Measurements from ENCODE around the gene P2RY6. TPM values are rescaled to one million over a fixed set of nuclear protein-coding genes. Genes with fewer than 3 reads are reported as not detected.

The P2RY6 gene
- total and polyA plus RNA-seq, 2 experiments from 2014 or later: 2.6 to 8.9 TPM

DNA sequence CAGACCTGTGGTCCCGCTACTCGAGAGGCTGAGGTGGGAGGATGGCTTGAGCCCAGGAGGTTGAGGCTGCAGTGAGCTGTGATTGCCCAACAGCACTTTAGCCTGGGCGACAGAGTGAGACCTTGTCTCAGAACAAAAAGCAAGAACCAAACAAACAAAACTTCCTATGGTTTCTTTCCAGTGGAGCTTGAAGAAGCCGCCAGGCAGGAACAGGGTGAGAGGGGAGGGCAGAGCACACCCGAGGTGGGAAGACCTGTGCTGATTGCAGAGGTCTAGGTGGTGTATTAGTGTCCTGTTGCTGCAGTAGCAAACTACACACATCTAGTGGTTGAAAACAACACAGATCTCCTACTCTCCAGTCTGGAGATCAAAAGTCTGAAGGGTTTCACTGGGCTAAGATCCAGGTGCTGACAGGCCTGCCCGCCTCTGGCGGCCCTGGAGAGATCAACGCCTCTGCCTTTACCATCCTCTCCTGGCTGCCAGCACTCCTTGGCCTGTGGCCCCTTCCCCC lies 46.4 kb downstream of the P2RY6 start:
- Histone ChIP-seq H3K4me3 (no peak overlapping the region), H3K27ac (no peak overlapping the region), H3K79me2 (peaks cover 98% of the 10 kb centered on the region)

DNA sequence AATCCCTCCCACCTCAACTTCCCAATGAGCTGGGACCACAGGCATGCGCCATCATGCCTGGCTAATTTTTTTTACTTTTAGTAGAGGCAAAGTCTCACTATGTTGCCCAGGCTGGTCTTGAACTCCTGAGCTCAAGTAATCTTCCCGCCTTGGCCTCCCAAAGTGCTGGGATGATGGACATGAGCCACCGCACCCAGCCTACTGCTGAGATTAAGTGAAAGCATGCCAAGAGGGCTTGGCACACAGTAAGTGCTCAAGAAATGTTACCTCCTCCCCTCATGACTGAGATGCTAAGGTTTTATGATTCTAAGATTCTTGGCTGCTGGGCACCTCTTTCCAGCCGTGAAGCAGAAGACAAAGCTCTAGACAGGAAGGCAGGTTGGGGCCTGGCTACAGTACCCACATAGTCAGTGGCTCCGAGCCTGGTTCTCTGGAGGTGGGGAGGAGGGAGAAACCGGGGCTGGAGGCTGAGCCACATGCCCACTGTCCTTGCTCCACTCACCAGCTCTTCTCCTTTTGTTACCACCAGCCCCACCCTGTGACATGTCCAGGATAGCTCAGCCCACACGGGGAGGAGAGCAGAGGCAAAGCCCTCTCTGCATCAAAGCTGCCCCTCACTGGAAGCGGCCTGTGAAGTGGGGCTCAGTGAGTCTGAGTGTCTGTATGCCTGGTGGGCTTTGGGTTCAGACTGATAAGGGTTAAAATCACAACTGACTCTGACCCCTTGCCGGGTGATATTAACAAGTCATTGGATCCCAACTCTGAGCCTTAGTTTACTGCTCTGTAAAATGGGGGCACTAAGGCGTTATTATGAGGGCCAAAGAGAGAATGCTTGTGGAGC lies 48.8 kb downstream of the P2RY6 start:
- Histone ChIP-seq H3K4me1 (ENCODE audit: insufficient read depth) (peaks cover 60% of the 10 kb centered on the region), H4K20me1 (ENCODE audit: insufficient read depth, poor library complexity, severe bottlenecking) (peaks cover 55% of the 10 kb centered on the region), H3K4me3 (no peak overlapping the region), H3K9me2 (replicated peaks; ENCODE audit: insufficient read depth) (no peaks in the 10 kb centered on the region), H3K27ac (peak overlapping the region; percentile 82), H3K9me3 (ENCODE audit: low read depth) (no peaks in the 10 kb centered on the region), H2AFZ (no peak overlapping the region), H3K27me3 (no peaks in the 10 kb centered on the region), H3K79me2 (peaks cover 100% of the 10 kb centered on the region), H3K4me2 (peak overlapping the region; percentile 62), H3K36me3 (replicated peaks; ENCODE audit: insufficient read depth, low read depth) (no peaks in the 10 kb centered on the region)
- TF ChIP-seq EZH2 (IDR thresholded peaks at IDR 0.05; ENCODE audit: borderline replicate concordance) (no peak), EZH2phosphoT487 (IDR thresholded peaks at IDR 0.05; ENCODE audit: low read depth, severe bottlenecking, unreplicated experiment) (no peak)
- TF ChIP-seq, protein P1, sequence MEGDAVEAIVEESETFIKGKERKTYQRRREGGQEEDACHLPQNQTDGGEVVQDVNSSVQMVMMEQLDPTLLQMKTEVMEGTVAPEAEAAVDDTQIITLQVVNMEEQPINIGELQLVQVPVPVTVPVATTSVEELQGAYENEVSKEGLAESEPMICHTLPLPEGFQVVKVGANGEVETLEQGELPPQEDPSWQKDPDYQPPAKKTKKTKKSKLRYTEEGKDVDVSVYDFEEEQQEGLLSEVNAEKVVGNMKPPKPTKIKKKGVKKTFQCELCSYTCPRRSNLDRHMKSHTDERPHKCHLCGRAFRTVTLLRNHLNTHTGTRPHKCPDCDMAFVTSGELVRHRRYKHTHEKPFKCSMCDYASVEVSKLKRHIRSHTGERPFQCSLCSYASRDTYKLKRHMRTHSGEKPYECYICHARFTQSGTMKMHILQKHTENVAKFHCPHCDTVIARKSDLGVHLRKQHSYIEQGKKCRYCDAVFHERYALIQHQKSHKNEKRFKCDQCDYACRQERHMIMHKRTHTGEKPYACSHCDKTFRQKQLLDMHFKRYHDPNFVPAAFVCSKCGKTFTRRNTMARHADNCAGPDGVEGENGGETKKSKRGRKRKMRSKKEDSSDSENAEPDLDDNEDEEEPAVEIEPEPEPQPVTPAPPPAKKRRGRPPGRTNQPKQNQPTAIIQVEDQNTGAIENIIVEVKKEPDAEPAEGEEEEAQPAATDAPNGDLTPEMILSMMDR (IDR thresholded peaks at IDR 0.05; ENCODE audit: poor library complexity): no peak
- WGBS (ENCODE audit: low lambda C conversion rate, missing lambda C conversion rate): 73% methylated on average over 10 of the region's 10 CpGs
- DNase-seq (ENCODE audit: low spot score): no peak

More for the DNA sequence above, 46.4 kb downstream of the P2RY6 start:
- Histone ChIP-seq H4K20me1 (ENCODE audit: insufficient read depth, poor library complexity, severe bottlenecking) (peaks cover 67% of the 10 kb centered on the region), H2AFZ (no peak overlapping the region), H3K4me1 (ENCODE audit: insufficient read depth) (peaks cover 63% of the 10 kb centered on the region), H3K9me3 (ENCODE audit: low read depth) (no peaks in the 10 kb centered on the region), H3K4me2 (no peak overlapping the region), H3K27me3 (no peaks in the 10 kb centered on the region), H3K36me3 (replicated peaks; ENCODE audit: insufficient read depth, low read depth) (no peaks in the 10 kb centered on the region), H3K9me2 (replicated peaks; ENCODE audit: insufficient read depth) (no peaks in the 10 kb centered on the region)
- TF ChIP-seq, protein P1 (IDR thresholded peaks at IDR 0.05; ENCODE audit: poor library complexity): no peak
- no peak for TF ChIP-seq EZH2 (IDR thresholded peaks at IDR 0.05; ENCODE audit: borderline replicate concordance)
- no peak for TF ChIP-seq EZH2phosphoT487 (IDR thresholded peaks at IDR 0.05; ENCODE audit: low read depth, severe bottlenecking, unreplicated experiment)
- WGBS (ENCODE audit: low lambda C conversion rate, missing lambda C conversion rate): 76% methylated on average over 8 of the region's 8 CpGs
- DNase-seq (ENCODE audit: low spot score): no peak

DNA sequence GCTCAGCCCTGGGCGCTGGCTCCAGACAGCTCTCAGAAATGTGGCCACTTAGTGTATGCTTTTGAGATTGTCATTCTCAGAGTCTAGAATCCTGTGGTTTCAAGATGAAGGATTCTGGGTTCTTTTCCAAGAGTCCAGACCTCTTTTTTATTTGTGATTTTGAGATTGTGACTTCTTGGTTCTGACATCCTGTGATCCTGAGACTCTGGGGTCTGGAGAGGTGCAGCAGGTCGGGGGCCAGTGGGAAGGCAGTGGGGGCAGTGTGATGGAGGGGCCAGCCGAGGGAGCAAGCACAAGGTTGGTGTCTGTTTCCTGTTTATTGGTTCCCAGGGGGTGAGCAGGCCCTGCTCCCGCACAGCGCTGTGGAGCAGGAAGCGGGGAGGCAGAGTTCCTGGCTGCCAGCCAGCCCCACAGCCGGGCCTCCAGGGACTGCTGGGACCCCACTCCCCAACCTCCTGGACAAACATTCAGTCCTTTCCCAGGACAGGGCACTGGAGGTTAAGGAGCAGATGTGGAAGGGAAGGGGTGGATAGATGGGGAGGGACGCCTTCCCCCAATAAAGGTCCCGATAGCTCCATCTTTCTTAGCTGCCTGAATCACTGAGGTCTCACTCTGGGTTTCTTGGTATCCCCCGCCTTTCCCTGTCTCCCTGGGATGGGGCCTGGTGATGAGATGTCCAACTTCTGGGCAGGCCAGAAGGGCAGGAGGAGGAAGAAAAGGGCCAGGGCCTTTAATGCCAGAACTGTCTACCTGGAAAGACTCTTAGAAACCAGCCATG lies 49.7 kb downstream of the P2RY6 start:
- H3K27ac ChIP-seq: peak overlapping the region; percentile 82
- peak overlapping the region; percentile 62 for H3K4me2 ChIP-seq
- H3K9me2 ChIP-seq (replicated peaks; ENCODE audit: insufficient read depth): no peaks in the 10 kb centered on the region
- H3K36me3 ChIP-seq (replicated peaks; ENCODE audit: insufficient read depth, low read depth): no peaks in the 10 kb centered on the region
- no peaks in the 10 kb centered on the region for H3K9me3 ChIP-seq (ENCODE audit: low read depth)
- H4K20me1 ChIP-seq (ENCODE audit: insufficient read depth, poor library complexity, severe bottlenecking): peaks cover 52% of the 10 kb centered on the region
- H3K4me1 ChIP-seq (ENCODE audit: insufficient read depth): peaks cover 58% of the 10 kb centered on the region
- H3K4me3 ChIP-seq: no peak overlapping the region
- TF ChIP-seq EZH2phosphoT487 (IDR thresholded peaks at IDR 0.05; ENCODE audit: low read depth, severe bottlenecking, unreplicated experiment): no peak
- TF ChIP-seq, protein P1 (IDR thresholded peaks at IDR 0.05; ENCODE audit: poor library complexity): no peak
- no peak for TF ChIP-seq EZH2 (IDR thresholded peaks at IDR 0.05; ENCODE audit: borderline replicate concordance)
- H3K79me2 ChIP-seq: peaks cover 100% of the 10 kb centered on the region
- H2AFZ ChIP-seq: no peak overlapping the region
- H3K27me3 ChIP-seq: no peaks in the 10 kb centered on the region
- no peak for DNase-seq (ENCODE audit: low spot score)
- 46% methylated on average over 10 of the region's 10 CpGs for WGBS (ENCODE audit: low lambda C conversion rate, missing lambda C conversion rate)
